HepG2 (cell line): ENCODE measurements around the gene NEURL2. TPM values are rescaled to one million over a fixed set of nuclear protein-coding genes. Genes with fewer than 3 reads are reported as not detected.
A peak's percentile ranks its signal among the peaks of the same experiment; 100 is the strongest.

Source experiments
- HOXD1 ChIP-seq: sonication (generic); formaldehyde crosslinking; IDR thresholded peaks from 2 replicates; pipeline ENCODE4 v1.5.0; 2020; ENCODE audit warnings: missing genetic modification reagents
- NR2F1 ChIP-seq, 2 experiments: fragments of 450-650 bp in 1 of 2; formaldehyde crosslinking in 1 of 2; IDR thresholded peaks; 2 replicates each; pipeline versions ENCODE4 v1.5.0 to v1.6.1; 2016 to 2020; ENCODE audit warnings: mild to moderate bottlenecking in 1 of 2, missing compliant biosample characterization in 1 of 2, missing genetic modification reagents in 1 of 2, moderate library complexity in 1 of 2
- ZHX2 ChIP-seq, 2 experiments: sonication (generic) in 1 of 2; formaldehyde crosslinking in 1 of 2; IDR thresholded peaks; 2 replicates each; pipeline versions ENCODE4 v1.6.1 to v1.9.0; 2014 to 2022; ENCODE audit warnings: antibody characterized with exemption in 1 of 2, borderline replicate concordance in 1 of 2, inconsistent platforms in 1 of 2, low read depth in 1 of 2, missing genetic modification reagents in 1 of 2
- ZNF33A ChIP-seq: sonication (generic); formaldehyde crosslinking; IDR thresholded peaks from 2 replicates; pipeline ENCODE4 v1.5.1; 2020; ENCODE audit warnings: missing genetic modification reagents, mild to moderate bottlenecking, moderate library complexity, borderline replicate concordance
- polyA plus RNA-seq, 8 experiments: library from polyadenylated mRNA; depleted of rRNA in 3 of 8; stranded (reverse) in 7 of 8; unstranded in 1 of 8; fragments of >200 nt; fragmentation: Illumina TruSeq in 4 of 8; extraction: Trizol in 4 of 8; gene quantifications; 2 replicates each; pipeline versions ENCODE4 v1.2.1 to v1.2.3, GENCODE V29; 2011 to 2016; ENCODE audit warnings: low read depth in 4 of 8, missing spikeins in 1 of 8, mixed read lengths in 1 of 8; ENCODE audit not compliant: insufficient read depth in 1 of 8
- total RNA-seq, 5 experiments: library from RNA; depleted of rRNA; stranded (reverse); fragments of >200 nt; fragmentation: Illumina TruSeq; extraction: Trizol; gene quantifications; 2 replicates each; pipeline ENCODE4 v1.2.3, GENCODE V29; 2016; ENCODE audit warnings: low read depth in 1 of 5
- TF ChIP-seq, protein P1 (sequence below): sonication (generic); formaldehyde crosslinking; IDR thresholded peaks from one replicate; pipeline ENCODE4 v1.5.1; 2020; ENCODE audit warnings: mild to moderate bottlenecking, missing genetic modification reagents; ENCODE audit errors: not compliant biosample characterization
- TF ChIP-seq, protein P2 (sequence below): IDR thresholded peaks from 2 replicates; pipeline ENCODE4 v1.6.1; 2016; ENCODE audit warnings: missing biosample characterization, missing genetic modification reagents, low read depth

Gene NEURL2
- total and polyA plus RNA-seq, 2 of the 13 experiments (the other 11 are each of a cell fraction or from before 2014, with no cell fraction given) = 7.2 to 9.7 TPM

DNA sequence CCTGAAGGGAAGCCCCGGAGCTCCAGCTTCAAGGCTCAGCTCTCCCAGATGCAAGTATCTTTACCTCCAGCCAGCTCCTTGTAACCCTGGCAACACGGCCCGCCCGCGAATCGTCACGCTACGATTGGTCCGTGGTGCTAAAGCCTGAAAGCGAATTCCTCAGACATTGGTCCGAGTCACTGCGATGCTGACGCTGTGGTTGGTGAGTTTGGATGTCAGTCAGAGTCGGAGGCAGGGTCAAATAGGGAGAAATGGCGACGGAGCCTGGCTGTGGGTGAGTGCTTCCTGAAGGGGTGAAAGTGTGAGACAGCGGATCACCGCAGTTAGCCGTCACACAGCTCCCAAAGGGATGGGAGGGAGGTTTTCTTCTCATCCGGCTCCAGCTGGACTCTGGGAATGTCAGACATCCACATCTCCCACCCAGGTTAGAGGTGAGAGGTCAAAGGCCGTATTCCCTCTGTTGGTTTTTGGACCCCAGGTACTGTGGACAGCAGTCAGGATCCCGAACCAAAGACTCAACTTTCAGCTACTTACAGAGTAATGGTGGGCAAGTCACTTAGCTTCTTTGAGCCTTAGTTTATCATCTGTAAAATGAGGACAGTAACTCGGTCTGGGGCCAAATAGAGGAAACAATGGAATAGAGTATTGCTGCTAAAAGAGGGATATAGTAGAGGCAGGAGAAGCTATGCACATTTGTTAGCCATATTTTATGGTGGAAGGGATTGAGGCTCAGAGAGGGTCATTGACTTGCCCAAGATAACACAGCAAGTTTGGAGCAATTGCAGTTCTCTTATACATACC lies 9.8 kb downstream of the NEURL2 start, which contains the start of gene ZSWIM1 (continued):
- TF ChIP-seq ZHX2 (IDR thresholded peaks at IDR 0.05; ENCODE audit: low read depth) = peak; percentile 43; the same call in 1 of the 2 replicates
- TF ChIP-seq ZHX2 (CRISPR knock-in tag; IDR thresholded peaks at IDR 0.05; ENCODE audit: borderline replicate concordance) = no peak
- TF ChIP-seq, protein P1, sequence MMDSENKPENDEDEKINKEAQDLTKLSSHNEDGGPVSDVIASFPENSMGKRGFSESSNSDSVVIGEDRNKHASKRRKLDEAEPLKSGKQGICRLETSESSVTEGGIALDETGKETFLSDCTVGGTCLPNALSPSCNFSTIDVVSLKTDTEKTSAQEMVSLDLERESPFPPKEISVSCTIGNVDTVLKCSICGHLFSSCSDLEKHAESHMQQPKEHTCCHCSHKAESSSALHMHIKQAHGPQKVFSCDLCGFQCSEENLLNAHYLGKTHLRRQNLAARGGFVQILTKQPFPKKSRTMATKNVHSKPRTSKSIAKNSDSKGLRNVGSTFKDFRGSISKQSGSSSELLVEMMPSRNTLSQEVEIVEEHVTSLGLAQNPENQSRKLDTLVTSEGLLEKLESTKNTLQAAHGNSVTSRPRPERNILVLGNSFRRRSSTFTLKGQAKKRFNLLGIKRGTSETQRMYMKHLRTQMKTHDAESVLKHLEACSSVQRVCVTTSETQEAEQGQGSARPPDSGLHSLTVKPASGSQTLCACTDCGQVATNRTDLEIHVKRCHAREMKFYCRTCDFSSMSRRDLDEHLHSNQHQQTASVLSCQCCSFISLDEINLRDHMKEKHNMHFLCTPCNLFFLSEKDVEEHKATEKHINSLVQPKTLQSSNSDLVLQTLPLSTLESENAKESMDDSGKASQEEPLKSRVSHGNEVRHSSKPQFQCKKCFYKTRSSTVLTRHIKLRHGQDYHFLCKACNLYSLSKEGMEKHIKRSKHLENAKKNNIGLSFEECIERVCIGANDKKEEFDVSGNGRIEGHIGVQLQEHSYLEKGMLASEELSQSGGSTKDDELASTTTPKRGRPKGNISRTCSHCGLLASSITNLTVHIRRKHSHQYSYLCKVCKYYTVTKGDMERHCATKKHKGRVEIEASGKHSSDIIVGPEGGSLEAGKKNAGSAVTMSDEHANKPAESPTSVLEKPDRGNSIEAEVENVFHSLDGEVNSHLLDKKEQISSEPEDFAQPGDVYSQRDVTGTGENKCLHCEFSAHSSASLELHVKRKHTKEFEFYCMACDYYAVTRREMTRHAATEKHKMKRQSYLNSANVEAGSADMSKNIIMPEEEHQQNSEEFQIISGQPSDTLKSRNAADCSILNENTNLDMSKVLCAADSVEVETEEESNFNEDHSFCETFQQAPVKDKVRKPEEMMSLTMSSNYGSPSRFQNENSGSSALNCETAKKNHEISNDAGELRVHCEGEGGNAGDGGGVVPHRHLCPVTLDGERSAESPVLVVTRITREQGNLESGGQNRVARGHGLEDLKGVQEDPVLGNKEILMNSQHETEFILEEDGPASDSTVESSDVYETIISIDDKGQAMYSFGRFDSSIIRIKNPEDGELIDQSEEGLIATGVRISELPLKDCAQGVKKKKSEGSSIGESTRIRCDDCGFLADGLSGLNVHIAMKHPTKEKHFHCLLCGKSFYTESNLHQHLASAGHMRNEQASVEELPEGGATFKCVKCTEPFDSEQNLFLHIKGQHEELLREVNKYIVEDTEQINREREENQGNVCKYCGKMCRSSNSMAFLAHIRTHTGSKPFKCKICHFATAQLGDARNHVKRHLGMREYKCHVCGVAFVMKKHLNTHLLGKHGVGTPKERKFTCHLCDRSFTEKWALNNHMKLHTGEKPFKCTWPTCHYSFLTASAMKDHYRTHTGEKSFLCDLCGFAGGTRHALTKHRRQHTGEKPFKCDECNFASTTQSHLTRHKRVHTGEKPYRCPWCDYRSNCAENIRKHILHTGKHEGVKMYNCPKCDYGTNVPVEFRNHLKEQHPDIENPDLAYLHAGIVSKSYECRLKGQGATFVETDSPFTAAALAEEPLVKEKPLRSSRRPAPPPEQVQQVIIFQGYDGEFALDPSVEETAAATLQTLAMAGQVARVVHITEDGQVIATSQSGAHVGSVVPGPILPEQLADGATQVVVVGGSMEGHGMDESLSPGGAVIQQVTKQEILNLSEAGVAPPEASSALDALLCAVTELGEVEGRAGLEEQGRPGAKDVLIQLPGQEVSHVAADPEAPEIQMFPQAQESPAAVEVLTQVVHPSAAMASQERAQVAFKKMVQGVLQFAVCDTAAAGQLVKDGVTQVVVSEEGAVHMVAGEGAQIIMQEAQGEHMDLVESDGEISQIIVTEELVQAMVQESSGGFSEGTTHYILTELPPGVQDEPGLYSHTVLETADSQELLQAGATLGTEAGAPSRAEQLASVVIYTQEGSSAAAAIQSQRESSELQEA (CRISPR knock-in tag) = peak; percentile 66
- no peak for TF ChIP-seq HOXD1
- peak; percentile 65 to 97 for TF ChIP-seq NR2F1 (CRISPR knock-in tag; IDR thresholded peaks at IDR 0.05)
- no peak for TF ChIP-seq ZNF33A (CRISPR knock-in tag)
- TF ChIP-seq, protein P2, sequence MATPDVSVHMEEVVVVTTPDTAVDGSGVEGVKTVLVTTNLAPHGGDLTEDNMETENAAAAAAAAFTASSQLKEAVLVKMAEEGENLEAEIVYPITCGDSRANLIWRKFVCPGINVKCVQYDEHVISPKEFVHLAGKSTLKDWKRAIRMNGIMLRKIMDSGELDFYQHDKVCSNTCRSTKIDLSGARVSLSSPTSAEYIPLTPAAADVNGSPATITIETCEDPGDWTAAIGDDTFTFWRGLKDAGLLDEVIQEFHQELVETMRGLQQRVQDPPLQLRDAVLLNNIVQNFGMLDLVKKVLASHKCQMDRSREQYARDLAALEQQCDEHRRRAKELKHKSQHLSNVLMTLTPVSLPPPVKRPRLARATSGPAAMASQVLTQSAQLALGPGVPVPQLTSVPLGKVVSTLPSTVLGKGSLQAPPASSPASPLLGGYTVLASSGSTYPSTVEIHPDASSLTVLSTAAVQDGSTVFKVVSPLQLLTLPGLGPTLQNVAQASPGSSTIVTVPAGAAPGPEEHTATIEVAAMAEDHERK (CRISPR knock-in tag) = no peak
